NOMO-1 (cell line): ENCODE results near the gene FAM78A.

ENCODE experiments used
- DNase-seq, 2 experiments: peaks; one replicate each; lab custom pipeline; 2025; ENCODE audit not compliant: unreplicated experiment in 2 of 2; lab: John Stamatoyannopoulos, UW

FAM78A gene, protein sequence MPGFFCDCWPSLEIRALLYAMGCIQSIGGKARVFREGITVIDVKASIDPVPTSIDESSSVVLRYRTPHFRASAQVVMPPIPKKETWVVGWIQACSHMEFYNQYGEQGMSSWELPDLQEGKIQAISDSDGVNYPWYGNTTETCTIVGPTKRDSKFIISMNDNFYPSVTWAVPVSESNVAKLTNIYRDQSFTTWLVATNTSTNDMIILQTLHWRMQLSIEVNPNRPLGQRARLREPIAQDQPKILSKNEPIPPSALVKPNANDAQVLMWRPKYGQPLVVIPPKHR

GRCh38 chr9:131276094-131276888, at the start of gene FAM78A:
Gene FAM78A (minus strand): TSS chr9:131276510. CDS start chr9:131276179, 331 bp downstream.
- DNase-seq = peak; percentile 57 to 66

- no peak for DNase-seq
These were observed 48.7 kb upstream of the FAM78A start for GRCh38 chr9:131324736-131325679.

DNA sequence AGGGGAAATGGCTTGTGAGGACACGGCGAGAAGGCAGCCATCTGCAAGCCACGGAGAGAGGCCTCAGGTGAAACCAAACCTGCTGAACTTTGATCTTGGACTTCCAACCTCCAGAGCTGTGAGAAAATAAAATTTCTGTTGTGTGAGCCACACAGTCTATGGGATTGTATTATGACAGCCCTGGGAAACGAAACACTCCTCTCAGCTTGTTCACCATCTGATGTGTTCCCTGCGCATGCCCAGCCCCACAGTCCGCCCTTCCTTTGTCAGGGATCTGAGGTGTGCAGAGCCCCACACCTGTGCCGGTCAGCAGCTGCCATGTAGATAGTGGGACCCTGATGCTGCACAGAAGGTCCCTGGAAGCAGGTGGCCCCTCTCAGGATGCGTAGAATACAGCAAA, 47.3 kb upstream of the FAM78A start:
- DNase-seq = no peak

- DNase-seq = no peak
These were observed 43.8 kb upstream of the FAM78A start for GRCh38 chr9:131320031-131320685.

- DNase-seq = no peak
These were observed 43.2 kb upstream of the FAM78A start for GRCh38 chr9:131319486-131319885.

- DNase-seq = no peak
These were observed 42.1 kb upstream of the FAM78A start for GRCh38 chr9:131318231-131319085.

DNA sequence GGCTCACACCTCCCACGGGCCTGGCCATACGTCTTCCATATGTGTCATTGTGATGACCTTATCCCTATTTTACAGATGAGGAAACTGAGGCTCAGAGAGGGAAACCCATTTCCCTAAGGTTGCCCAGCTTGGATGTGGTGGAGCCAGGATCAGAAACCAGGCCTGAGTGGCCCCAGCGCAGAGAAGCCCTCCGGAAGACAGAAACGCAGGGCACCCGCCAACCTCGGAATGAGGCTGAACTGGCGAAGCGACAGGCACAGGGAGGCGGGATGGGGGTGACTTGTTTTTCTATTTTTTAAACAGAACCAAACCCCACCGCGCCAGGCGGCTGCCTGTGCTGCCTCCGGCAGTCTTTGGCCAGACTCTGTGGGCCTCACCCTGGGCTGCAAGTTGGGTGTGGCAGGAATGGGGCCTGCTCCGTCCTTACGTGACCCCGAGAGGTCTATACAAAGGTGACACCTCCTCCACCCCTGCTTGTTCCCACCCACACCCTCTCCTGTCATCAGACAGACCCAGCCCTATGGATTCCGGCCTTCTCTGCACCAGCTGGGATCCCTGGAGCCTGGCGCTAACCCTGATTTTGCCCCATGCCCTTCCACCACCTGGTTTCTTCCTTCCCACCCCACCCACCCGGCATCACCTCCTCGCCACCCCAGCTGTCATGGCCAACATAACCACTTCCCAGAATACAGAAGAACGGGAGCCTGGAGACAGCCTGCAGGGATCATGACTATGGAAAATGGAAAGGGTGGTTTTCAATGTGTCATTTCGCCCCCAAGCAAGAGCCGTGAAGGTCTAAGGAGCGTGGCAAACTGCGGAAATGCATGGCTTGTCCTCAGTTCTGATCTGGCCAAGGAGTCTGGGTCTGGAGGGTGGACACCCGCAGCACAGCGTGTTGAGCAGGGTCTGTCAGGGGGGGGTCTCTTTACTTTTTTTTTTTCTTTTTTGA, 36.8 kb upstream of the FAM78A start:
- DNase-seq = no peak

DNA sequence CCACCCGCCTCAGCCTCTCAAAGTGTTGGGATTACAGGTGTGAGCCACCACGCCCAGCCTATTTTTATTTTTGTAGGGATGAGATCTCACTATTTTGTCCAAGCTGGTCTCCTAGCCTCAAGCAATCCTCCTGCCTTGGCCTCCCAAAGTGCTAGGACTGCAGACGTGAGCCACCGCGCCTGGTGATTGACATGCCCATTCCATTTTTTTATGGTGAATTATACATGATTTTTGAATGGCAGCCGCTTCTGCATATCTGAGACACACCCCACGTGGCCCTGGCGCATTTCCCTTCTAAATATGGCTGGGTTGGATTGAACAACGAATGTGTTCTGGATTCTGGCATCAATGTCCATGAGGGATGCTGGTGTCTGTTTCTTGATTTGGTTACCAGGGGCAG, 35.9 kb upstream of the FAM78A start:
- DNase-seq = no peak

DNA sequence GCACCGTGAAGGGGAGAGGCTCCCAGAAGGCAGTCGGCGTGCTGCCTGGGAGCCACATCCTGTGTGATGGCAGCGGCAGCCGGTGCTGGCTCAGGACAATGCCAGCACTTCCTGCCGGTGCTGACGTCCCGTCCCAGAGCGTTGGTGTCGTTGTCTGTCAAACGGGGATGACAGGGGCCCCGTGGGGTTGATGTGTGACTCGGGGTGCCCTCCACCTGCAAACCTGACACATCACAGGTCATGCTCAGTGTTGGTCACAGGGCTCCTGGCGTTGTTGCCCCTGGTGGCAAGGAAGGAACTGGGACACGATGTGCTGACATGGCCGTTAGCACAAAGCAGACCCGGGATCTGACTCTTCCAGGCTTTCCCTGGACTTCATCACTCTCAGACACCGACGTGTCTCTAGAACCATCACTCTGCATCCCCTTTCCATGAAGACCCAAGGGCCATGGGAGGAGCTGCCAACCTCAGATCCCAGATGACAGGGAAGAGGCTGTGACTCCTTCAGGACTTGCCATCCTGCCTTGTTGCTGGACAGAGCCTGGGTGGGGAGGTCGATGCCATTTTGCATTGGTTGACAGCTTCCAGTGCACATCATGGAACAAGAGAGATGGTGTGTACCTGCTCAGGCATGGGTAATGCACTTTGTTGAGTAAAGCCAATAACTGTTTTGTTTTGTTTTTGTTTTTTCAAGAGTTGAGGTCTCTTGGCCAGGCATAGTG, 34.7 kb upstream of the FAM78A start:
- no peak for DNase-seq

GRCh38 chr9:131309530-131310276, 33.4 kb upstream of the FAM78A start:
- no peak for DNase-seq

GRCh38 chr9:131308906-131309529, 32.7 kb upstream of the FAM78A start:
- DNase-seq = no peak

DNA sequence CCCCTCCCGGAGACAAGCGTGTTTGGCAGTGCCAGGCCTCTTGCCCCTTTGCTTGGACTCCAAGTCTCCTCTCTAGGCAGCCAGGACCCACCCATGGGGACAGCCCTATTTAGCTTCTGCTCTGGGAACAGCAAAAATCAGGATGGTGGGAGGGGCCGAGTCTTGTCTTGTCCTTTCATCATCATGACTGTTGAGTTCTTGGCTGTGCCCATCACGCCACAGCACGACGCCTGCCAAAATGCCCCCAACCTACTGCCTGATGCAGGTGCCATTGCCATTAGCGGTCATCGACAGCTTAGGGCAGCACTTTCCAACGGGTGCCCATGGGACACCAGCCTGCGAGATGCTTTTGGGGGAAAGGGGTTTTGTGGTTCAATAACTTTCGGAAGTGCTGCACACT, 32.1 kb upstream of the FAM78A start:
- no peak for DNase-seq

DNA sequence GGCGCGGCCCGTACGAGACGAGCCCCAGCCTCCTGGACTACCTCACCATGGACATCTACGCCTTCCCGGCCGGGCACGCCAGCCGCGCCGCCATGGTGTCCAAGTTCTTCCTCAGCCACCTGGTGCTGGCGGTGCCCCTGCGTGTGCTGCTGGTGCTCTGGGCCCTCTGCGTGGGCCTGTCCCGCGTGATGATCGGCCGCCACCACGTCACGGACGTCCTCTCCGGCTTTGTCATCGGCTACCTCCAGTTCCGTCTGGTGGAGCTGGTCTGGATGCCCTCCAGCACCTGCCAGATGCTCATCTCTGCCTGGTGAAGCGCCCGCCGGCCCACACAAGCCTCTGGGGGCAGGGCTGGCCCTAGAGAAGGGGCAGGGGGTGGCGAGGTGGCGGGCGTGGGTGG, 31.7 kb upstream of the FAM78A start:
- no peak for DNase-seq

DNA sequence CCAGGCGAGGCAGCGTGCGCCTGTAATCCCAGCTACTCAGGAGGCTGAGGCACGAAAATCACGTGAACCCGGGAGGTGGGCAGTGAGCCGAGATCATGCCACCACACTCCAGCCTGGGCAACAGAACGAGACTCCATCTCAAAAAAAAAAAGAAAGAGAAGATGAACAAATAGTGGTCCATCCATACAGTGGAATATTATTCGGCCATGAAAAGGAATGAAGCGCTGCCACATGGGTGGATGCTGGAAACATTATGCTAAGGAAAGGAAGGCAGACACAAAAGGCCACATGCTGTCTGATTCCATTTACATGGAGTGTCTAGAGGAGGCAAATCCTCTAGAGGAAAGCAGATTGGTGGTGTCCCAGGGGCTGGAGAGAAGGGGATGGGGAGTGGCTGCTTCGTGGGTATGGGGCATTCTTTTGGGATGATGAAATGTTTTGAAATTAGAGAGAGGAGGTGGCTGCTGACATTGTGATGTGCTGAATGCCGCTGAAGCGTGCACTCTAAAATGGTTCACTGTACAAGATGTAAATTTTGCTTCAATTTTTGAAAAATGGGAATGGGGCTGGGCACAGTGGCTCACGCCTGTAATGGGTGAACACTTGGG, 30.2 kb upstream of the FAM78A start:
- DNase-seq = no peak

GRCh38 chr9:131304676-131305355, 28.5 kb upstream of the FAM78A start:
- DNase-seq = no peak
